BLaER1 (cell line): Measurements from ENCODE around the gene PPARGC1A.
A peak's percentile ranks its signal among the peaks of the same experiment; 100 is the strongest.

Experiments used
- H3K27ac ChIP-seq: shearing (Covaris generic); formaldehyde crosslinking; 2 replicates; pipeline ENCODE4 v1.8.1; 2022
- H3K27me3 ChIP-seq: shearing (Covaris generic); formaldehyde crosslinking; 2 replicates; pipeline ENCODE4 v1.8.1; 2022
- H3K36me3 ChIP-seq: shearing (Covaris generic); formaldehyde crosslinking; 2 replicates; pipeline ENCODE4 v1.8.1; 2022
- H3K4me1 ChIP-seq: shearing (Covaris generic); formaldehyde crosslinking; 2 replicates; pipeline ENCODE4 v1.8.1; 2022
- H3K4me2 ChIP-seq: shearing (Covaris generic); formaldehyde crosslinking; 2 replicates; pipeline ENCODE4 v1.8.1; 2022
- H3K4me3 ChIP-seq: shearing (Covaris generic); formaldehyde crosslinking; 2 replicates; pipeline ENCODE4 v1.8.1; 2022
- H3K9ac ChIP-seq: shearing (Covaris generic); formaldehyde crosslinking; 2 replicates; pipeline ENCODE4 v1.8.1; 2022
- H3K9me3 ChIP-seq: shearing (Covaris generic); formaldehyde crosslinking; 2 replicates; pipeline ENCODE4 v1.8.1; 2022
- H4K20me1 ChIP-seq: shearing (Covaris generic); formaldehyde crosslinking; 2 replicates; pipeline ENCODE4 v1.8.1; 2022
- Cebpa-rat ChIP-seq: shearing (Covaris generic); IDR thresholded peaks from 2 replicates; pipeline ENCODE4 v1.8.1; 2022

The PPARGC1A gene

DNA sequence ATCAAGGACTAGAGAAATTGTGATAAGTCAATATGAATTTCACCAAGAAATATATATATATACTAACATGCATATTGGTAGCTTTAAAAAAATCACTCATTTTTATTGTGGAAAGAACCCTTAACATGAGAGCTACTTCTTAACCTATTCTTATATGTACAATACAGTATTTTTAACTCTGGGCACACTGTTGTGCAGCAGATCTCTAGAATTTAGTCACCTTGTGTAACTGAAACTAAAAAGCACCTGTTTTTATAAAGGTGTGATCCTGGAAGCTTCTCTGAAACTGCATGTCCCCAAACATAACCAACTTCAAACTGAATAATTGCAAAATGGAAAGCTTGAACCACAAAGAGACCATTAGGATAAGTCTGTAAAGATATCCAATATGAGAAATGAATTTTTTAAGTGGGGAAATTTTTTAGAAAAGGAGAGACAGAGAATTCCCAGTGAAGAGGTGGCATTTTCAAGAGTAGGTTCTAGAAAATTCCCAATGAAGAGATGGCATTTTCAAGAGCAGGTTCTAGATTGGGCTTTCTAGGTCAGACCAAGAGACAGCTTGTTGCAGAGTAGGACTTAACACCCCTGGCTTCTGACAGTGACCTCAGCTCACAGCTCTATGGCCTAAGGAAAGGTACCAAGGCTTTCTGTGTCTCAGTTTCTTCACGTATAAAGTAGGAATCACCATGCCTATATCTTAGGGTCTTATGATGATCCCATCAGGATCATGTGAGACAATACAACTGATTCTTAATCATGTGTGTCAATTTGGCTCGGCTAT lies 22.0 kb upstream of the PPARGC1A start:
- no peaks in the 10 kb centered on the region for H3K27me3 ChIP-seq
- no peak overlapping the region for H3K4me3 ChIP-seq
- no peak overlapping the region for H3K9ac ChIP-seq
- H3K27ac ChIP-seq, result no peak overlapping the region
- no peaks in the 10 kb centered on the region for H3K36me3 ChIP-seq
- H3K4me1 ChIP-seq, result no peaks in the 10 kb centered on the region
- no peak for TF ChIP-seq Cebpa-rat
- no peaks in the 10 kb centered on the region for H3K9me3 ChIP-seq
- H4K20me1 ChIP-seq, result no peaks in the 10 kb centered on the region
- no peak overlapping the region for H3K4me2 ChIP-seq

DNA sequence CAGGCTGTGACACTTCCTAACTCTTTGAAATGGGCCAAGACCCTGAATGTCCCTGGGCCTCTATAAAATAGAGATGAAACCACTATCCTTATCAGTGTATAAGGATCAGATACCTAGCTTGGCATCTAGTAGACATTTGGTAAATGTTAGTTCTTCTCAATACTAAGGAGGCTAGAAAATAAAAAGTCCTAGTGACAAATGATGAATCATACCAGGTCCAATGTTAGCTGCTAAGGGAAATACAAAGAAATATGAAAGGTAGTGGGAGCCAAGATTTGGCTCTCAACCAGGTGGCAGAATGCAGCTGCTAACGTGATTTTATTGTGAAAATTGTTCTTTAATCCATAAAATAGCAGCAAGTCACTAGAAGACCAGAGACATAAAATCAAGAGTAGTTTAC lies 19.8 kb upstream of the PPARGC1A start:
- H3K27me3 ChIP-seq, result no peaks in the 10 kb centered on the region
- H3K9me3 ChIP-seq, result no peaks in the 10 kb centered on the region
- no peak overlapping the region for H3K4me3 ChIP-seq
- H4K20me1 ChIP-seq, result no peaks in the 10 kb centered on the region
- H3K4me2 ChIP-seq, result no peak overlapping the region
- peaks cover 15% of the 10 kb centered on the region for H3K4me1 ChIP-seq
- no peaks in the 10 kb centered on the region for H3K36me3 ChIP-seq
- no peak overlapping the region for H3K9ac ChIP-seq
- no peak for TF ChIP-seq Cebpa-rat
- no peak overlapping the region for H3K27ac ChIP-seq

DNA sequence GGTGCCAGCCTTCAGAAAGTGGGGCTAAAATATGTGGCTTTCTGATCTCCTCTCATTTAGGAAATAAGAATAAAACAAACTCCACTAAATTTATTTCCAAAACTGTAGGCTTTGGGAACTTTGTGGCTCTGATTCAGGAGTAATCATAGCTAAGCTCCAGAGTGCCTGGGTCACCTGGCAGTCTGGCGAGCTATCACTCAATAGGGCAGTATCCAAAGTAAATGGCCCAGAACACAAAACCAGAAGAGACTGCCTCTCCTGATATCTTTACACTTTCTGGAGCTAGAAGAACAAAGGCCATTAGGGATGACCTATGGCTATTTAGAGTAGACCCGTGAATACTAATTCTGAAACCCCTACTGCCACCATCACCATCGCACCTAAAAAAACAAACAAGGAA lies 17.0 kb upstream of the PPARGC1A start:
- TF ChIP-seq Cebpa-rat, result no peak
- no peaks in the 10 kb centered on the region for H3K36me3 ChIP-seq
- no peak overlapping the region for H3K9ac ChIP-seq
- H3K4me1 ChIP-seq, result peaks cover 28% of the 10 kb centered on the region
- H3K4me2 ChIP-seq, result no peak overlapping the region
- no peaks in the 10 kb centered on the region for H3K27me3 ChIP-seq
- H4K20me1 ChIP-seq, result no peaks in the 10 kb centered on the region
- H3K4me3 ChIP-seq, result no peak overlapping the region
- no peak overlapping the region for H3K27ac ChIP-seq
- no peaks in the 10 kb centered on the region for H3K9me3 ChIP-seq

DNA sequence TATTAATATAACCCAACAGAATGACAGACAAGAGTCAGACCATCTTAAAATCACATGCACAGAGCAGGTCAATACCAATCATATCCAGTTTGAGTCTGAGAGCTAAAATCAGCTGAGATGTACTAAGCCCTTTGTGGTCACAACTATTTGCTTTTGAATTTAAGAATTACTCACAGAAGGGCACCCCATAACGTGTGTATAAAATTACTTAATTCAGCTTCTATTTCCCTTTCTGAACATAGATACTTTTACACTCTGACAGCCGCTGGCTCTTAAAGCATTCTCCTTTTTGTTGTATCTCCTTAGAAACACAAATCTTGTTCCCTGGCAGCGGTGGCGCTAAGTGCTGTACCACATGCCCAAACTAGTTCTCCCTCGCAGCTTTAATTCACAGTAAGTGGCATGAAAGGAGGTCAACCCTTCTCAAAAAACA lies 14.8 kb upstream of the PPARGC1A start:
- Histone ChIP-seq H3K4me1 (peaks cover 28% of the 10 kb centered on the region), H3K4me2 (peak overlapping the region; percentile 47; the same call in 1 of the 2 replicates), H3K27ac (no peak overlapping the region), H3K9ac (no peak overlapping the region), H3K36me3 (no peaks in the 10 kb centered on the region), H3K9me3 (no peaks in the 10 kb centered on the region), H3K27me3 (no peaks in the 10 kb centered on the region), H3K4me3 (no peak overlapping the region), H4K20me1 (no peaks in the 10 kb centered on the region)
- TF ChIP-seq Cebpa-rat, result no peak

DNA sequence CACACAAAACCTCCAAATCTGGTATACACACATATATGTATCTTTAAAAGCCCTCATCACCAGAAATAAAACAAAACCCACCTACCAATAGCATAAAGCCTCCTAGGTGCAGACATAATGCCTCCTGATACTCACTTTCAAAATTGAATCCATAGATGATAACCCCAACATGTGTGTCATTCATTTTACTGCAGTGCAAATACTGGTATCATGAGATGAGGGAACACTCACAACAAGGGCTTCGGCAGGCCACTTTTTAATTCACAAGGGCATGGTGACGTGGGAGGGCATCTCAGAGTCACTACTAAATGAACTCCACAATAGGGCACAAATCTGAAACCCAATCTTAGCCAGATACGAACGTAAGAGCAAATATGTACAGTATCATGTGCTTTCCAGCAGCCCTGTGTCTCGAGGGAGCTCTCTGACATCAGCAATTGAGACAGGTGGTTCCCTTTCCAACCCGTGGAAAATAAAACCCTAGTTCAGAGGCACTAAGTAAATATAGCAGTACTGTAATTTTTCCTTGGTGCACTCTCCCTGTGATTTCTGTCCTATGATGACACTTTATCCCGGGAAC lies 14.1 kb upstream of the PPARGC1A start:
- Histone ChIP-seq H3K27me3 (no peaks in the 10 kb centered on the region), H3K4me2 (peak overlapping the region; percentile 47), H3K27ac (no peak overlapping the region), H4K20me1 (no peaks in the 10 kb centered on the region), H3K4me1 (peaks cover 28% of the 10 kb centered on the region), H3K9me3 (no peaks in the 10 kb centered on the region), H3K4me3 (no peak overlapping the region), H3K36me3 (no peaks in the 10 kb centered on the region), H3K9ac (no peak overlapping the region)
- TF ChIP-seq Cebpa-rat, result no peak

DNA sequence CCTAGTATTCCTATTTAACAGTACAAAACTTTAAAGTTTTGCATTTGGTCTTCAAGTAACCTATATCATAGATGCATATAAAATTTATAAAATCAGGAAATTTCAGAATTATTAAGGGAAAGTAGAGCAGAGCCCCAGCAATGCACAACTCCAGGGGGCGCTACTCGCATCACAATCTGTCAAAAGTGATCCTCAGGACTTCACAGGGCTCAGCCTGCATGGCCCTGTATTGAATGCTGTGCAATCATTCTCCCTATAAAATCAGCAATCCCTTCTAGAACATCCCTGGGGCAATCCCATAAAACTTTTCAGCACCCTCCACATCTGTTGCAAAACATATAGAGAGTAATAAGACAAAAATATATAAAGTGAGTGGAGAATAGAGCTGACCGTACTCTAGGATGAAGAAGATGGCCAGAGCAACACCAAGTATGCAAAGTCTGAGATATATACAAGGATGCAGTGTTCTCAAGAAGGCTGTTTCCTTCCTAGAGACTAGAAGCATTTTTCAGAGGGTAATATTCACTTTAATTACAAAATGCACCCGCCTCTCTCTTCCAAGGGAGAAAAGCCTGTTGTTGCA lies 12.5 kb upstream of the PPARGC1A start:
- H3K4me2 ChIP-seq, result no peak overlapping the region
- H3K9ac ChIP-seq, result no peak overlapping the region
- no peaks in the 10 kb centered on the region for H4K20me1 ChIP-seq
- H3K27ac ChIP-seq, result no peak overlapping the region
- no peak for TF ChIP-seq Cebpa-rat
- no peak overlapping the region for H3K4me3 ChIP-seq
- no peaks in the 10 kb centered on the region for H3K27me3 ChIP-seq
- no peaks in the 10 kb centered on the region for H3K9me3 ChIP-seq
- peaks cover 28% of the 10 kb centered on the region for H3K4me1 ChIP-seq
- H3K36me3 ChIP-seq, result no peaks in the 10 kb centered on the region

DNA sequence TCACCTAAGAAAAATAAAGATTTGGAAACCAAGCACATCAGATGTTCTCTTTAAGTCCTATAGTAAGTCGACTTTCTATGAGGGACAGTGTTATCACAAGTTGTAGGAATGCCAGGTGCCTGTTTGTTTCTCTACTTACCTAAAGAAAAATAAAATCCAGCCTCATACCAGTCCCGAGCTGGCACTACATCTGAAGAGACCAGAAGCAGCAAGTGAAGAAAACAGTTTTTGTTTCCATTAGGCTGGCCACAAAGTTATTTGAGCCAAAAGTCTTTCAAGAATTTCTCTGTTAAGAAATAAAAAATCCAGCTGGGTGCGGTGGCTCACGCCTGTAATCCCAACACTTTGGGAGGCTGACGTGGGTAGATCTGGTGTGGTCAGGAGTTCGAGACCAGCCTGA lies 10.8 kb upstream of the PPARGC1A start:
- Histone ChIP-seq H4K20me1 (no peaks in the 10 kb centered on the region), H3K4me3 (no peak overlapping the region), H3K9me3 (no peaks in the 10 kb centered on the region), H3K27ac (no peak overlapping the region), H3K36me3 (no peaks in the 10 kb centered on the region), H3K9ac (no peak overlapping the region), H3K4me1 (peaks cover 22% of the 10 kb centered on the region), H3K4me2 (no peak overlapping the region), H3K27me3 (no peaks in the 10 kb centered on the region)
- TF ChIP-seq Cebpa-rat, result no peak

DNA sequence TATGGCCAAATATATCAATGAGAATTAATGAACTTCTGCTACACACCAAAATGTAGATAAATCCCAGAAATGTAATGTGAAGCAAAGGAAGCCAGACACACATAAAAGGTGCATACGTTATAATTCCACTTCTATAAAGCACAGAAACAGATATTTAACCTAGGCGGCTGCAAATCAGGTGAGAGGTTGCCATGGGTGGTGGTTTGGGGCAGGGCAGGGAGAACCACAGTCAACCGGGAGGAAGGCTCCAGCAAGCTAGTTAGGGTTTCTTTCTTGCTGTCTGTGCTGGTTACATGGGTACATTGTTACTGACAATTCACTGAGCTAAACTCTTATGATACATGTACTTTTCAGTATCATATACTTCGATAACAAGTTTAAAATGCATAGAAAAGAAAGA lies 9.7 kb upstream of the PPARGC1A start:
- Histone ChIP-seq H3K27ac (no peak overlapping the region), H4K20me1 (no peaks in the 10 kb centered on the region), H3K9ac (no peak overlapping the region), H3K4me2 (no peak overlapping the region), H3K27me3 (no peaks in the 10 kb centered on the region), H3K9me3 (no peaks in the 10 kb centered on the region), H3K4me3 (no peak overlapping the region), H3K4me1 (peaks cover 12% of the 10 kb centered on the region), H3K36me3 (no peaks in the 10 kb centered on the region)
- TF ChIP-seq Cebpa-rat, result no peak

DNA sequence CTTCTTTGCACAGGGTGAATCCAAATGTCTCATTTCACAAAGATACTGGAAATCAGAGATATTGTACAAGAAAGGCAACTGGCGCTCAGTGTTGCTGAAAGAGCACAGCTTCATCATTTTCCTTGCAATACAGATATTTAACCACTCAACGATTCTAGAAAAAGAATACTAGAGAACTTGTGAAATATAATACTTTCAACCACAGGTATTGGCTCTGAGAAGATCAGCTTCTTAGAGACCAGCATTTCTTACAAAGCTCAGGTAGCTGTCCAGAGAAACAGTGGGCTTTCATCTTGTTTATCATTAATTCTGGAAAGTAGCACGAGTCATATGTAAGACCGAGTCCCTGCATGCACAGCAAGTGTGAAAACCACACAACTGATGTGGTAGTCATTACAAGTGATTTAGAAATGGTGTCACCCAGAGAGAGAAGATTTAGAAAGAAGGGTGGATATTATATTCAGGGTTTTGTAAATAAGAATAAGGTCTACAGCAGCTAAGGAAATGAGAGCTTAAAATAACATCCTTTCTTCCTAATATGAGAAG lies 7.8 kb upstream of the PPARGC1A start:
- H3K9me3 ChIP-seq, result no peaks in the 10 kb centered on the region
- no peaks in the 10 kb centered on the region for H3K36me3 ChIP-seq
- no peak overlapping the region for H3K4me2 ChIP-seq
- no peaks in the 10 kb centered on the region for H3K27me3 ChIP-seq
- no peak overlapping the region for H3K9ac ChIP-seq
- no peaks in the 10 kb centered on the region for H4K20me1 ChIP-seq
- H3K4me1 ChIP-seq, result no peaks in the 10 kb centered on the region
- H3K4me3 ChIP-seq, result no peak overlapping the region
- no peak overlapping the region for H3K27ac ChIP-seq
- TF ChIP-seq Cebpa-rat, result no peak

DNA sequence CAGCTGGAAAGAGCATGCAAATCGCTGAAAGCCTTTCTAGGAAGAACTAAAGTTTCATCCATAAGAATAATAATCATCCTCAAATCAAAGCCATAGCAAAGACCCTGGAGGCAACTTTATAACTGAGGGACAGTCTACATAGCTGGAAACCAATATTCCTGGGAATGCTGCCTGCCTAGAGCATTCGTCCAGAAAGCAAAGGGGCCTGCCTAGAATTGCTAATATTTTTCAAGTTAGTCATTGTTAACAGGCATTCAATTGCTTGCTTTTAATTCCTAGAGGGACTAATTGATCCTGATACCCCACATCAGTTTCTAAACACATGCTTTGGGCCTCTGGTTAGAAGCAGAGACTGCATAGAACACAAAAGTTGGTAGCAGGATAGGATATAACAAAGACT lies 4.2 kb upstream of the PPARGC1A start:
- Histone ChIP-seq H3K36me3 (no peaks in the 10 kb centered on the region), H3K4me3 (no peak overlapping the region), H3K4me1 (no peaks in the 10 kb centered on the region), H3K27ac (no peak overlapping the region), H3K9ac (no peak overlapping the region), H3K4me2 (no peak overlapping the region), H3K9me3 (no peaks in the 10 kb centered on the region), H3K27me3 (no peaks in the 10 kb centered on the region), H4K20me1 (no peaks in the 10 kb centered on the region)
- no peak for TF ChIP-seq Cebpa-rat
